HG03342 (cell line): ENCODE results near the gene HOXB3.

Experiments used
- ATAC-seq: cut with Tn5 transposase; IDR thresholded peaks from one replicate; pipeline ENCODE4 v1.9.1; 2021; ENCODE audit warnings: mild to moderate bottlenecking, moderate library complexity; ENCODE audit not compliant: unreplicated experiment

The HOXB3 gene

GRCh38 chr17:48613862-48614694 is 24.0 kb upstream of the HOXB3 start:
- no peak for ATAC-seq

DNA sequence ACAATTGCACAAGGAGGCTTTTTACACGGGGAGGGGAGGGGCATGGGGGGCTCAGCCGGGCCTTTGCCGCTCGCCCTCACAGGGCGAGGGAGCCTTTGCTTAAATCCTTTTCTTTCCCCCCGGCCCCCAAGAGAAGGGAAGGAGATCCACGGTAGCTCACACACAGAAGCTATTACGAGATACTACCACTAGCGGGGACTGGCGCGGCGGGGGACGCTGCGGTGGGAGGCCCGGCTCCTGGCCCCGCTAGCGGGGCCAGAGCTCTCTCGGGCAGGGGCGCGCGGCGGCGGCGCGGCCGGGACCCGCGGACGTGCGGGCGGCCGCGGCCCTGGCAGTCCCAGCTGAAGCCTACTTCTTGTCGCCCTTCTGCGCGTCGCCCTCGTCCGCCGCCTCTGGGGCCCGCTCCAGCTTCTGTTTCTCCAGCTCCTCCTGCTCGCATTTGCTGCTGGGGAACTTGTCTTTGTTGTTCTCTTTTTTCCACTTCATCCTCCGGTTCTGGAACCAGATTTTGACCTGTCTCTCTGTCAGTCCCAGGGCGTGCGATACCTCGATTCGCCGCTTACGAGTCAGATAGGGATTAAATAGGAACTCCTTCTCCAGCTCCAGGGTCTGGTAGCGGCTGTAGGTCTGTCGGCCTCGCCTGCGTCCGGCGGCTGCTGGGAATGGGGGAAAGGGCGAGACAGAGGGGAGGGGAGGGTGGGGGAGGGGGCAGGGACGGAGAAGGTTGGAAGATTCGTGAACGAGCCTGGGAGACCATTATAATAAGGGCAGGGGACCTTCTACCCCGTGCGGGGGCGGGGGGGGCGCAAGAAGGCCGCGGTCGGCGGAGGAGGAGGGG is 23.0 kb upstream of the HOXB3 start:
- no peak for ATAC-seq

DNA sequence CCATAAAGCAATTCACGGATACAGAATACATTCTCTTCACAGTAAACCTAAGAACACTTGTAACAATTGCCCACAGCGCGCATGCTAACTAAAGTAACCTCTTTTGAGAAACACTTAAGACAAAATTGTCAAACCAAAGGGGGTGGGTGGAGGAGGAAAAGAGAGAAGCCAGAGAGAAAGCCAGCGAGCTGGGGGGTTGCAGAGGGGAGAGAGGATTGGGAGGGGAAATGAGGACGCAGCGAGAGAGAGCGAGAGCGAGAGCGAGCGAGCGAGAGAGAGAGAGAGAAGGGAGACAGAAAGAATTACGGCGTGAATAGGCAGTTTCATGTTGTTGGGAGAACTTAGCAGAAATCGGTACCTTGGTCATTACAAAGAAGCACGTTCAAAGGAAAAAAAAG is 22.4 kb upstream of the HOXB3 start:
- no peak for ATAC-seq

DNA sequence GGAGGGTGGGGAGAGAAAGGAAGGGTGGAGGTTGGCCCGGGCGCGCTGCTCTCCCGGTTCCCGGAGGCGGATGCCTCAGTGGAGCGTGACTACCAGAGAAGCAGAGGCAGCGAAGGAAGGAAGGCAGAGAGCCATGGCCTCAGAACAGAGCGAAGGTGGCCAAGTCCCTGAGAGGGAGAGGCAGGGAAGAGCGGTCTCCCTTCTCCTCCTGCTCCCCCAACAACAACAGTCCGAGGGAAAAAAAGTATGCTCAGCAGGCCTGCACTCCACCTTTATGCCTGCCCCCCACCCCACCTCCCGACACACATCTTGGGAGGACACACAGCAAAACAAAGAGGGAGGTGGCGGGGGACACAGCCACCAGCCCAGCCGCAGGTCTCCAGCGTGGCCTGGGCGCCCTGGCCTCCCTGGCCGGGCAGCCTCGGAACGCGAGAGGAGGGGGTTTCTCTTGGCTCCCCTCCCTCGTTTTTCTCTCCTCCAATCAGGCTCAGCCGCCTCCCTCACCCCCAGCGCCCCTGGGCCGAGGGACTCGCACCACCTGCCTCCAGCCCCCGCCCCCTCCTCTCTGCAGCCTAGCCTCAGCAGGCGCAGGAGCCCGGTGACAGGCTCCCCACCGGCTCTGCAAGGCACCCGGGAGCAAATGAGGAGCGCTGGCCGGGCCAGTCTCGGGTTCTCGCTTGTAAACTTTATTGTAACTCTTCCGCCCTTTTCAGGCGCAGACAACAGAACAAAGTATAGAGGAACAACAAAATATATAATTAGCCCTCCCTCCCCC is 21.8 kb upstream of the HOXB3 start:
- ATAC-seq, result no peak

DNA sequence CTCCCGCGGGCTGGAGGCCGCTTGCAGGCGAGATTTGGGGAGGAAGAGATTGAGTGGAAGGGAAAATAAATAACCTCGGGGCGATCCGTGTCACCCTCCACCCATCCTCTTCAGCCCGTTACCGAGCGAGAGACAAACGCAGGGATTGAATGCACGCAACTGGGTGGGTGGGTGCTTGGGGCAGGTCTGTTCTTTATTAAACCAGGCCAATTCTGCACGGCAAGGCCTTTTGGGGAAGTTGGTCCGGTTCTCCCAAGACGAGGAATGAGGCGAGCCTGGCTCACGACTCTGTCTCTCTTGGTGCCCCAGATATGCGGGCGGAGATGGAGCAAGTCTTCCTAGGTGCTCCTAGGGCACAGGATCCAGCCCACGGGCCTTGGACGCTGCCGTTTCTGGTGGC is 21.2 kb upstream of the HOXB3 start:
- no peak for ATAC-seq

GRCh38 chr17:48610282-48611211 is 20.5 kb upstream of the HOXB3 start, which contains the start of gene HOXB7:
Gene HOXB7 (minus strand): TSS chr17:48611017. CDS start chr17:48610918, 99 bp downstream.
- ATAC-seq, result no peak

DNA sequence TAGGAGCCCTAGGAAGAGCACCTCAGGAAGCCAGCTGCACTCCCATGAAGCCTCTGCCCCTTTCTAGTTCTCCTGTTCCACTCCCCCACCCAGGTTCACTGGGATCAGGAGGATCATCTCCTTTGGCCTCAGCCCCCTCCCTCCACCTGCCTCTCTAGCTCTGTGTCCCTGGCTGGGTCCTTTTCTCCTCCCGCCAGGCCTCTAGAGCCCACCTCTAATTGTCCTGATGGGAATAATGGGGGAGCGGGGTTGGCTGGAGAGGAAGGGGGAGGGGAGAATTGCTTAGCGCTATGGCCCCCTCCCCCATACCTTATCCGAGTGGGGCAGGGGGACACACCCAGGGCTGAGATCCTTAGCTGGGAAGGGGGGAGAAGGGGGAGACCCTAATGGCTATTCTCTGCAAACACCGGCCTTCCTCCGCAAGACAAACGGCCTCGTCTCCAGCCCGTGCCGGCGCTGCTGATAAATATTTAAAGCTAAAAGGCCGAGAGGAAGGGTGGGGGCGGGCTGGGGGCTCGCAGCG is 19.8 kb upstream of the HOXB3 start:
- no peak for ATAC-seq

DNA sequence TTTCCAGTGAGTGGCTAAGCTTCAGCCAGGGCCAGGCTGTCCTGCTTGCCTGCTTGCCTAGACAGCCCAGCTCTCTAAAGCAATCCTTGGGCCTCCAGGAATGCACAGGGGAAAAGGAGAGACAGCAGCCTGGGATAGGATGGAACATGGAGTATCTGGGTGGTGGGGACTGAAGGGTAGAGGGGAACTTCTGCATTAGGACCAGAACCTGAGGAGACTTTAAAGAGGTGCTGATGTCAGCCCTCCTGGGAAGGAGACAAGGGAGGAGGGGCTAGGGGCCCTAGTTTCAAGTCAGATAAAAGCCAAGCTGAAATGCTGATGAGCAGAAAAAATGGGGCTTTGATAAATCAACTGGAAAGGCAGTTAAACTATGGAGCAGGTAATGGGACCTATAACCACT is 19.0 kb upstream of the HOXB3 start:
- ATAC-seq, result no peak

DNA sequence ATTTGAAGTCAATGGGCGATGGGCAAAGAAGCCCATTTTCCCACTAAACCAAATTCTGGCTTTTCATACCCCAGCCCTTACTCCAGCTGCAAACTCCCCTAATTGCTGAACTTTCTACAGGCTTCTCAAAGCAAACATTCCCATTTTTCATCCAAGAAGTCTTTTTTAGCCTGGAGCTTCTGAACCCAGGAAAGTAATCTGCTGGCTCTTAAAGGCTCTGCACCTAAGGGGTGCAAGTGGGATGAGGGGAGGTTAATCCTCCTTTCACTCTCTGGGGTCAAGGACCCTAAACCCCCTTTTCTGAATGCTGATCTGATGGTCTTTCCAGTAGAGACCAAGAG is 18.4 kb upstream of the HOXB3 start:
- ATAC-seq, result no peak

DNA sequence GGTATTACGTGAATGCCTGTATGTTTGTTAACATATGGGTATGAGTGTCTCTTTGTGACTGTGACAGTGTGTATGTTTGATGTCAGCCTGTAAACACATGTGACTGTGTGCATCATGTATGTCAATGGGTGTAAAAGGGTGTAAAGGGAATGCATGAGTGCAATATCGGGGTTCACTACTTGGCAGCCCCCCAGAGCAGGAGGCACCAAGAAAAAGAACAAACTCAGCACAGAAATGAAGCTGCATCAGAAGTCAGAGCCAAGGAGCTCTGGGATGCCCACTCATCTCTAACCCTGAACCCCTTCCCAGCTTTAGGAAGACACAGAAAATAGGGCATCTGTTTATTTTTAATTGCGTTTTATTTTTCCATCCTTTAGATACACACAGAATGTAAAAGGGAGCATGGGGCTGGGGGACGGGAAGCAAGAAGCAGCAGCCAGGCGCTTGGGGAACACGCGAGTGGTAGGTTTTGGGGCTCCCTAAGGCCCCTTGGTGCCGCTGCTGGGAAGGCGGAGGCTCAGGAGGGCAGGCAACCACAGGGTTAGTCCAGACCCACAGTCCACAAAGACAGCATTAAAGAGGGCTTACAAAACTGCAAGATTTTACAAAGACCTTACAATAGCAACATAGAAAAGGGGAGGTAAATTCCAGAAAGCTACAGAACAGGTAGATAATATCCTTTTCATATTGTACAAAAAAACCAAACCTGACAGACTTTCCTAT is 17.0 kb upstream of the HOXB3 start:
- ATAC-seq, result no peak

- ATAC-seq, result no peak
These were observed 16.2 kb upstream of the HOXB3 start for GRCh38 chr17:48605991-48606891.

DNA sequence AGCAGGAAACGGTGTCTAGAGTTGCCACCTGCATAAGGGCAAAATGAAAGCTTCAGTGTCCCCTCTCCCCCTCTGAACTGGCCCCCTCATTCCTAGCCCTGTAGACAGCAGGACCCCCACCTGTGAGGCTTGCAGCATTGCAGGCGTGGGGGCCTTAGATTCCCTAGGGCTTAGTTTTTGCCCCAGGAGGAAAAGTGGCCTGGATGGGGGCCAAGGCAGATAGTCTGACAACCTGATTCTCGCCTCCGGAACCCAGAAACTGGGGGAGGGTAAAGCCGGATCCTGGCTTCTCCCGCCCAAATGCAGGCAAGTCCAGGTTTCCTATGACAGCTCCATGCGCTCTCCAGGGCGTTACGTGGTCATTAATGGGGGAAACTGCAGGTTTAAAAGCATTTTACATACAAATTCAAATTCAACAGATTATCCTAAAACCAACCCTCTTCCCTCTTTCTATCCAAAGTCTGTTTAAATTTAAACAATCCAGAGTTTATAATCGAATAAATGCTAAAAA is 15.4 kb upstream of the HOXB3 start:
- no peak for ATAC-seq

GRCh38 chr17:48604770-48605329 is 14.8 kb upstream of the HOXB3 start, which contains the start of gene HOXB6:
Gene HOXB6 (minus strand): TSS chr17:48604986. CDS start chr17:48598150, 6,836 bp downstream.
- ATAC-seq, result no peak

- no peak for ATAC-seq
These were observed 14.1 kb upstream of the HOXB3 start for GRCh38 chr17:48603959-48604769.

- ATAC-seq, result no peak
These were observed 11.7 kb upstream of the HOXB3 start for GRCh38 chr17:48601539-48602425.

GRCh38 chr17:48601207-48601538 is 11.1 kb upstream of the HOXB3 start:
- ATAC-seq, result no peak
